Activated naive CD4-positive, alpha-beta T cell treated with anti-CD3 and anti-CD28 coated beads, Interleukin-2, amount 50 U/mL, for 16 hours (primary cell): ENCODE measurements around the gene ZNF23.

Source experiments
- DNase-seq: peaks from one replicate; pipeline ENCODE4 v3.0.0-alpha.2; 2020

ZNF23 gene

DNA sequence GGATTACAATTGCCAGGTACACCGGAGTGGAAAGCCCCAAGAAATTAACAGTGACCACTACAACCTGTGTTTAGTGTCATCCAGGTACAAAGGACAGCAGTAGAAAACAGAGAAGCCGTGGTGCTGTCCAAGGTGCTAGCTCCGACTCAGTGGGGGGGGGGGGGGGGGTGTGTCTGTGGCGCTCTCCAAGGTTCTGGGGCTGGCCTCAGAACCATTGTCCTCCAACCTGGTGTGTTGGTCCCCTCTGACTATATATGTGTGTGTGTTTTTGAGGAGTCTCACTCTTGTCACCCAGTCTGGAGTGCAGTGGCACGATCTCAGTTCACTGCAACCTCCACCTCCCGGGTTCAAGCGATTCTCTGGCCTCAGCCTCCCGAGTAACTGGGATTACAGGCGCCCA is 5.8 kb upstream of the ZNF23 start:
- DNase-seq = peak; percentile 32

GRCh38 chr16:71464231-71464630 is 2.2 kb upstream of the ZNF23 start:
- DNase-seq = no peak

- no peak for DNase-seq
These were observed 1.1 kb downstream of the ZNF23 start for GRCh38 chr16:71460941-71461340.

DNA sequence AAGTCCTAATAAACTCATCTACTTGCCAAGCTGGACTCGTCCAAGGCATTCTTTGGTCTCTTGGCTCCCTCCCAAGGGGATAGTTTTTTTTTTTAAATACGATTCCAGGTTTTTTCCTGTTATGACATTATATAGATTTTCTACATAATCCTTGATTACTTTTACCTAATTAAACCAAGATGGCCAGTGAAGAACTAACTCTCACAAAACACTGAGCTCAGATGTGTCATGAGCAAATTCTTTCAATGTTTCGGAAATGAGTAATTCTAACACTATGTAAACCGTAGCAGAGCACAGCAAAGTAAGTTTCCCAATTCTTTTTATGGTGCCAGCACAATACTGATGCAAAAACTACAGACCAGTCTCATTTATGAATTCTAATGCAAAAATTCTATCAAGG is 1.8 kb downstream of the ZNF23 start:
- no peak for DNase-seq

- DNase-seq = no peak
These were observed 2.5 kb downstream of the ZNF23 start for GRCh38 chr16:71459510-71459909.

- no peak for DNase-seq
These were observed 5.2 kb downstream of the ZNF23 start for GRCh38 chr16:71456801-71457200.

- no peak for DNase-seq
These were observed 9.0 kb downstream of the ZNF23 start for GRCh38 chr16:71453036-71453435.

GRCh38 chr16:71449020-71449419 is 13.0 kb downstream of the ZNF23 start:
- DNase-seq = no peak

GRCh38 chr16:71448274-71448866 is 13.7 kb downstream of the ZNF23 start:
- no peak for DNase-seq

GRCh38 chr16:71443714-71444113 is 18.3 kb downstream of the ZNF23 start:
- no peak for DNase-seq

GRCh38 chr16:71442051-71442440 is 20.0 kb downstream of the ZNF23 start, which contains the start of gene TLE7:
Gene TLE7 (minus strand): TSS chr16:71442054. CDS start chr16:71433324, 8,730 bp downstream.
- no peak for DNase-seq

DNA sequence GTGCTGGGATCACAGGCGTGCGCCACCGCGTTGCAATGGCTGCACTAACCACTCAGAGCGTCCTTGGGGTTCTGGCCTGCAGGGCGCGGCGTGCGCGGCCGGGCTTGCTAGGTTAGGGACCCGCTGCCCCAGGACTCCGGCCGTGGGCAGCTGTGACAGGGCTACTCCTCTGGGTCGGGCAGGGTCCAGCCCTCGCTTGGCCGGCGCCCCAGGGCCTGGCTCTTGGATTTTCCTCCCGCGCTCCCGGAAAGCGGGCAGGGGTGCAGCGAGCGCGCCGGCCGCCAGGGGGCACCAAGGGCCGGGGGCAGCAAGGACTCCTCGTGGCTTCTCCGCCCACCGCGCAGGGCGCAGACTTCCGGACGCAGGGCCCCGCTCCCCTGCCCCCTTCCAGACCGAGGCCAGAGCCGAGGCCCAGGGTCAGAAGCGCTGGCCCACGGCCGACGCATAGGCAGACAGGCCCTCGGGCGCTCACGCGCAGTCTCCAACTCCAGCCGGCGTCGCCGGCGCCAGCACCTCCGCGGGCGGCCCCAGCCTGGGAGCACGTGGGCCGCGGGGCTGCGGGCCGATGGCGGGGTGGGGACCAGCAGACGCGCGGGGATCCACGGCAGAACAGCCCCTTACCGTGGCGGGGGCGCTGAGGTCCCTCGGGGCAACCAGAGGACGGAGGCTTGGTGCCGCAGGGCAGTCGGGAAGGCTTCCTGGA is 20.5 kb downstream of the ZNF23 start:
- peak; percentile 35 for DNase-seq

- no peak for DNase-seq
These were observed 21.2 kb downstream of the ZNF23 start for GRCh38 chr16:71440669-71441347.

DNA sequence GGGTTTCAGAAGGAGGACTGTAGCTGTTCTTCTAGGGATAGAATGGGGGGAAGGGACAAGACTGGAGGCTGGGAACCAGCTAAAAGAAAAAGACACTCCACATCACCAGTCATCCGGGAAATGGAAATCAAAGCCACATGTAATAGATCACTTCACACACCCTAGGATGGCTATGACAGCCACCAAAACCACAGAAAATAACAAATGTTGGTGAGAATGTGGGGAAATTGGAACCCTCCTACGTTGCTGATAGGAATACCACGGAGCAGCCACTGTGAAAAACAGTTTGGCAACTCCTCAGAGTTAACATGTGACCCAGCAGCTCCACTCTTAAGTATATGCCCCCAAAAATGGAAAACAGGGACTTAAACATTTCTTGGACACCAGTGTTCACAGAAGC is 22.5 kb downstream of the ZNF23 start:
- DNase-seq = no peak

- no peak for DNase-seq
These were observed 25.6 kb downstream of the ZNF23 start for GRCh38 chr16:71436473-71436872.

GRCh38 chr16:71432906-71433305 is 29.1 kb downstream of the ZNF23 start:
- DNase-seq = no peak

DNA sequence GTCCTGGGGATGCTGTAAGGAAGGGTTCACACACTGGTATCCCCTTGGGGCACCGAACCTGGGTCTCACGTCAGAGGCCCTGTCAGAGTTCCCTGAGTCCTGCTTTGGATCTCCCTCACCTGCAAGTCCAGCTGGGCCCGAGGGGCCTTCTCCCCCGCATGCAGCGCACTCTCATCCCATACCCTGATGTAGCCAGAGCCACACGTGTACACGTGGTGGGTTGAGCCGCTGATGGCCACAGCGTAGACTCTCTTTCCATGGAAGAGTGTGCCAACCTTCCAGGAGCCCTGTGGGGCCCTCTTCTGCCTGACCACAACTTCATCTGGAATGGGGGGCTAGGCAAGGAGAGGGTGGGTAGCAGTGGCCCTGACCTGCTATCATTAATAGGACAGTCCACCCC is 30.1 kb downstream of the ZNF23 start:
- DNase-seq = no peak

GRCh38 chr16:71431176-71431575 is 30.9 kb downstream of the ZNF23 start:
- DNase-seq = no peak

- DNase-seq = no peak
These were observed 31.3 kb downstream of the ZNF23 start for GRCh38 chr16:71430744-71431143.

DNA sequence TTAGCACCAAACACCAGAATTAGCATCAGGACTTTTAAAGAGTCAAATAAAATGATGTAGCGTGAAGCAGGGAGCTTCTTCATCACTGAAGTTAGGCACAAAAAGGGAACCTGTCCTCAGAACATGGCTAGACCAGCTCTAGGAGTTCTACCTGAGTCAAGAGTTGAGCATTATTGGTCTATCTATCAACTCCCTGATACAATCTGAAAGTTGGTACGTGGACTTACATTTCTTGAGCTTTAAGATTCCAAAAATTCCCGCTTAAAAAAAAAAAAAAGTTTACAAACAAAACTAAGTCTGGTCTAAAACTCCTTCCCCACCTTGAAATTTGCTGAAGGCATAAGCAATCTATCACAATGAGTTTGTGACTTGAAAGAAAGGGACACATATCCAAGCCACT is 32.5 kb downstream of the ZNF23 start:
- DNase-seq = no peak

GRCh38 chr16:71428883-71429282 is 33.2 kb downstream of the ZNF23 start:
- DNase-seq = no peak

DNA sequence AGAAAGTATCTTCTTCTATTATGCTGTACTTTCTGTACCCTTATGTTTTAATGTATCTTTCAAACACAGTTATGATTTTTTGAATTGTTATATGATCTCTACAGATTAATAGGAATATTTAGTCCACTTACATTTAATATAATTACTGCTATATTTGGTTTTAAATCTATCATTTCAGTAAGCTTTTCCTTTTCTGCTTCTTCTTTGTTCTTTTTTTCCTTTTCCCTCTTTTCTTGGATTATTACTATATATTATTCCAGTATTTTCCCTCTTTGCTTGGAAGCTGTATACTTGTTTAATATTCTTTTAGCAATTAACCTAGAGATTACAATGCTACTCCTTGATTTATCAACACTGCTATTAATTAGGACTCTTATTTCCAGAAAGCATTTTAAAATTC is 33.7 kb downstream of the ZNF23 start:
- no peak for DNase-seq

DNA sequence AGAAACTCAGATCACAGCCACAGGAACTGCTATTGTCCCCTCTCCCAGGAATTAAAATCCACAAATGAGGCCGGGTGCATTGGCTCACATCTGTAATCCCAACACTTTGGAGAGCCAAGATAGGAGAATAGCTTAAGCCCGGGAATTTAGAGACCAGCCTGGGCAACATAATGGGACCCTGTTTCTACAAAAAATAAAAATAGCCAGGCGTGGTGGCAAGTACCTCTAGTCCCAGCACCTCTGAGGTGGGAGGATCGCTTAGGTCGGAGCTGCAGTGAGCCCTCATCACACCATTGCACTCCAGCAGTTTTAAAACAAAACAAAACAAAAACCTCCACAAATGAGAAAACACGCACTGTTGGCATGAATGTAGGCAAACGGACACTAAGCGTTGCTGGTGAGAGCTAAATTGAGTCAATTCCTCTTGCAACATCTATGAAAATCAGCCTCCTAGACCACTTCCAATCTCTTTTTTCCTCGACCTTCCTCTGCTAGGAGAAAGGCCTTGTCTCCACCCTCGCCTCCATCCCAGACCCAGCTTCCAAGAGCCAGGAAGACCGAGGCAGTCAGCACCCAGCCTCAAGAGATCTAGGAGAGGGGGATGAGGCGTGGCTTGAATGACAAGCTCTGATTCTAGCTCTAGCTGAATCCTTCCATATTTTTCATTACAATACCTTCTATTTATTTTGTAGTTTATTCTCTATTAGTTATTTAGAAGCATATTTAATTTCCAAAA is 35.0 kb downstream of the ZNF23 start:
- no peak for DNase-seq
